VCaP (cell line): Measurements from ENCODE around the gene EEF2K.

ENCODE experiments used
- H3K27ac ChIP-seq: fragments of 450-650 bp; 2 replicates; pipeline ENCODE4 v1.5.1; 2017
- CTCF ChIP-seq: fragments of 450-650 bp; conservative IDR thresholded peaks from 2 replicates; pipeline ENCODE4 v1.5.1; 2017; ENCODE audit warnings: mild to moderate bottlenecking, moderate library complexity

The EEF2K gene

GRCh38 chr16:22292320-22292719, 86.2 kb downstream of the EEF2K start:
- H3K27ac ChIP-seq, result no peak overlapping the region
- no peak for TF ChIP-seq CTCF

DNA sequence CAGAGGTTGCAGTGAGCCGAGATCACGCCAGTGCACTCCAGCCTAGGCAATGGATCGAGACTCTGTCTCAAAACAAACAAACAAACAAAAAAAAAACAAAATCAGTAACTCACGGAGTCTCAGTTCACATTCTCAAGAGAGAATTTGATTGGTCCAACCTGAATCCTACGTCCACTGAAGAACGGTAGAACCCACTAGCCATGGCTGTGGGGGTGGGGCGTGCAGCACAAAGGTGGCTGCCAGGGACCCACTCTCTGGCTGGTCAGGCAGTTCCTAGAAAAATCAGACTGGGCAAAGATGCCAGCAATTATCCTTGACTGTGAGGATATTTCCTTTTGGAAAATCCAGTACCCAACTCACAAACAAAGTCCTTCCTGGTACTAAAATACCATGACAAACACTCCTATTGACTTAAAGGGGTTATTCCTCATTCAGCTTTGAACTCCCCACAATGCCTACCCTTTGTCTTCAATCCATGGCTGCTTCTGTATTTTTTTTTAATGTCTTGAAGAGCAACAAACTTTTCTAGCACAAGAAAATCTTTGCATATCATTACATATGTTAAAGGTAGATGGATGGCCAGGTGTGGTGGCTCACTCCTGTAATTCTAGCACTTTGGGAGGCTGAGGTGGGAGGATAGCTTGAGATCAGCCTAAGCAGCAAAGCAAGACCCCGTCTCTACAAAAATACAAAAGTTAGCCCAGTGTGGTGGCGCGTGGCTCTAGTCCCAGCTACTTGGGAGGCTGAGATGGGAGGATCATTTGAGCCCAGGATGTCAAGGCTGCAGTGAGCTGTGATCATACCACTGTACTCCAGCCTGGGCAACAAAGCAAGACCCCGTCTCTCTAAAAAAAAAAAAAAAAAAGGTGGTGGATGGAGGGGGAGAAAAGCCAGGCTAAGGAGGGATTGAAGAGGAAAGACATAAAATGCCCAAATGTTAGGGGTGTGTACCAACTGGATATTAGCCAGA, 87.3 kb downstream of the EEF2K start:
- H3K27ac ChIP-seq, result no peak overlapping the region
- TF ChIP-seq CTCF, result no peak

DNA sequence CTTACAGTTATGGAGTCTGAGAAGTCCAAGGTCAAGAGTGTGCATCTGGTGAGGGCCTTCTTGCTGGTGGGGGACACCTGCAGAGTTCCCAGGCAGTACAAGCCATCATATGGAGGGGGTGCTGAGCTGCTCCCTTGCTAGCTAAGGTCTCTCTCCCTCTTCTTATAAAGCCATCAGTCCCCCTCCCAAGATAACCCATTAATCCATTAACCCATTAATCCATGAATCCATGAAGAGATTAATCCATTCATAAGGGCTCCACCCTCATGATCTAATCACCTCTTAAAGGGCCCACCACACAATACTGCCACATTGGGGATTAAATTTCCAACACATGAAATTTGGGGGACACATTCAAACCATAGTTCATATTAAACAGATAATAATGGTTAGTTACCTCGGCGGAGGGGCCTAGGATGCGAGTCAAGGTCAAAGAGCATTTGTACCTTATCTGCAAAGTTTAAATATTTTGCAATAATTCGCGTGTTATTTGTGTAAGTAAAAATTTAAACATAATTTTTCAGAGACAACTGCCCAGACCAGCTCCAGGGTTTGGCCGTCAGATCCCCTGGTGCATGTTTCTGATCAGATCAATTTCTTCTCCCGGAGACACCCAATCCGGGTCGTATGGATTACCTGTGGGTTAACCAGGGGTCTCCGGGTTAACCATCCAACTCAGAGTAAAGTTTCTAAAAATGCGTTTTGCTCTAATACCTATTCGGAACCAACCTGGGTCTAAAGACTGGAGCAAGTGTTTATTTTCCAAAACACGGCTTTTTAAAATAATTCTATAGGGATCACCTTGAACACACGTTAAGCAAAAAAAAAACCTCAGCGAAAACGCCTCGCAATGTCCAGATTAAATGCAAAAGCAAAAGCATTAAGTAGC, 90.4 kb downstream of the EEF2K start:
- peak overlapping the region; percentile 46 for H3K27ac ChIP-seq
- TF ChIP-seq CTCF, result no peak

GRCh38 chr16:22297114-22297870, 91.2 kb downstream of the EEF2K start, which contains the start of gene POLR3E:
TSS of gene POLR3E (plus strand) at chr16:22297409. CDS start at chr16:22302969, 5,560 bp downstream.
- H3K27ac ChIP-seq, result peak within 1 kb of the TSS; percentile 90
- TF ChIP-seq CTCF, result peak; percentile 84

- peak overlapping the region; percentile 90 for H3K27ac ChIP-seq
- no peak for TF ChIP-seq CTCF
Measured at GRCh38 chr16:22297871-22298733, 92.0 kb downstream of the EEF2K start.

DNA sequence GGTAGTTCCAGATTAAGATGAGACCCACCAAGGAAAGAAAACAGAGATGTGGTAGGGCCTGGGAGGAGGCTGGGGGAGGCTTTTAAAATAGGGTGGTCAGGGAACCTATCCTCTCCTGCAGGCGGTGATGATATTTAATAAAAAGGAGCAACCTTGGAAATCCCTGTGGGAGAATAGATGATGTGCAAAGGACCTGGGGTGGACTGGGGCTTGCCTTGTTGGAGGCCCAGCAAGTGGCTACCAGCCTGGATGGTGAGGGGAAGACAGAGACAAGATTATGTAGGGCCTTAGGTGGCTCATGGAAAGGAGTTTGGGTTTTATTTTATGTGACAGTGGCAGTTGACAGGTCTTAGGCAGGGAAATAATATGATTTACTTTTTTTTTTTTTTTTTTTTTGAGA, 93.0 kb downstream of the EEF2K start:
- no peak for TF ChIP-seq CTCF
- peak overlapping the region; percentile 90 for H3K27ac ChIP-seq
